Smooth muscle cell (in vitro differentiated cells): ENCODE results near the gene MESP2. TPM values are rescaled to one million over a fixed set of nuclear protein-coding genes. Genes with fewer than 3 reads are reported as not detected.

Experiments
- DNase-seq: peaks from one replicate; lab custom pipeline; 2025; ENCODE audit not compliant: unreplicated experiment; lab: John Stamatoyannopoulos, UW
- H2AFZ ChIP-seq: fragments of 200-600 bp; sonication (generic); 2 replicates; pipeline ENCODE4 v1.6.0; 2016; ENCODE audit warnings: antibody characterized with exemption, low read depth, mild to moderate bottlenecking
- H3F3A ChIP-seq: fragments of 200-600 bp; sonication (generic); 2 replicates; pipeline ENCODE4 v1.6.0; 2017; ENCODE audit warnings: antibody characterized with exemption, low read depth
- H3K27ac ChIP-seq: fragments of 200-600 bp; sonication (generic); 2 replicates; pipeline ENCODE4 v1.5.1; 2016; ENCODE audit warnings: low read depth, mild to moderate bottlenecking
- H3K27me3 ChIP-seq: fragments of 200-600 bp; sonication (generic); 2 replicates; pipeline ENCODE4 v1.6.1; 2016; ENCODE audit warnings: low read depth, mild to moderate bottlenecking
- H3K36me3 ChIP-seq: fragments of 200-600 bp; sonication (generic); 2 replicates; pipeline ENCODE4 v1.5.1; 2016; ENCODE audit warnings: low read depth
- H3K4me1 ChIP-seq: fragments of 200-600 bp; sonication (generic); 2 replicates; pipeline ENCODE4 v1.5.1; 2016; ENCODE audit warnings: low read depth
- H3K4me2 ChIP-seq: fragments of 200-600 bp; sonication (generic); 2 replicates; pipeline ENCODE4 v1.6.0; 2016; ENCODE audit warnings: mild to moderate bottlenecking
- H3K4me3 ChIP-seq: fragments of 200-600 bp; sonication (generic); 2 replicates; pipeline ENCODE4 v1.5.1; 2016; ENCODE audit warnings: mild to moderate bottlenecking
- H3K79me2 ChIP-seq: fragments of 200-600 bp; sonication (generic); 2 replicates; pipeline ENCODE4 v1.6.0; 2016; ENCODE audit warnings: low read depth, mild to moderate bottlenecking
- H3K9ac ChIP-seq: fragments of 200-600 bp; sonication (generic); 2 replicates; pipeline ENCODE4 v1.6.0; 2016; ENCODE audit warnings: low read depth
- H3K9me3 ChIP-seq: fragments of 200-600 bp; sonication (generic); replicated peaks from 2 replicates; pipeline ENCODE4 v1.5.1; 2016; ENCODE audit warnings: low read depth
- H4K20me1 ChIP-seq: fragments of 200-600 bp; sonication (generic); 2 replicates; pipeline ENCODE4 v1.6.0; 2016; ENCODE audit warnings: low read depth
- WGBS: methylation state at CpG from one replicate; pipeline ENCODE4 v1.1.7; 2016; ENCODE audit warnings: low lambda C conversion rate; 5-methylcytosine and 5-hydroxymethylcytosine counted together
- polyA plus RNA-seq: library from polyadenylated mRNA; unstranded; fragments of >200 nt; fragmentation: Nextera tagmentation; extraction: Ambion mirVana; gene quantifications from 2 replicates; pipeline ENCODE4 v1.2.1, GENCODE V29; 2016
- total RNA-seq: library from RNA; depleted of rRNA; stranded (reverse); fragments of >200 nt; gene quantifications from 2 replicates; pipeline ENCODE4 v1.2.3, GENCODE V29; 2014
- TF ChIP-seq, protein P1 (sequence below): fragments of 200-600 bp; sonication (generic); IDR thresholded peaks from 2 replicates; pipeline ENCODE4 v1.5.1; 2017; ENCODE audit warnings: borderline replicate concordance, mild to moderate bottlenecking, antibody characterized with exemption; ENCODE audit not compliant: insufficient read depth, poor library complexity, severe bottlenecking

The MESP2 gene
- total and polyA plus RNA-seq, 2 experiments from 2014 or later = 0.09 TPM; not detected in 1

DNA sequence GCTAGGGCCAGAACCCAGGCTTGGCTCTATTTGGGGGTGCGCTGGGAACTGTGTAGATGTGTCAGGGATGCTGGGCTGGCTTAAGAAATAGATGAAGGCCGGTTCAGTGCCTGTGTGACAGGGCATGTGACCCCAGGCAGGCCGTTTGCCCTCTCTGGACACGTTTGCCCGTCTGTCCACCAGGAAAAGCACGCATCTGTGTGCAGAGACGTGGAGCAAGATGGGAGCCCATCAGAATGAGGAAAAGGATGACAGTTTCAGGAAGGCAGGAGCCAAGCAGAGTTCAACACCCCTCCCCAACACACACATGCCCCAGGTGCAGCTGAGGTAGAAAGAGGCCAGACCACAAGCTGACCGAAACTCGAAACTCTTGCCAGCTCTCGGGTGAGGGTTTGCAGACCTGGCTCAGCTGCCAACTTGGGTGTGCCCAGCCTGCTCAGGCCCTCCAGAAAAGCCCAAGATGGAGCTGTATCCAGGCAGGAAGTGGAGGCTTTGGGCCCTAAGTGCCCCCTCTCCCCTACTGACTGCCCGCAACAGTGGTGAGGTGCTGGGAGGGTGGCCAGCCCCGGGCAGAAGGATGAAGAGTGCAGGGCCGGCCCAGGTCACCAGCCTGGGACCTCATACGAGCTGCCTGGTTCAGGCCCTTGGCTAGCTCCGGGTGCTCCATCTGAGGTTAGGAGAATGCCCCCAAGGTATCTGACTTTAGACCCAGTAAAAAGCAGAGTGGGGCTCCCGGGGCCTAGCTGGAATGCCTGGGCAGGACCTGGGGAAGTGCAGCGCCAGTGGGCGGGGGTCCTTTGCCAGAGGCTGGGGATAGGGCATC is 14.9 kb upstream of the MESP2 start:
- Histone ChIP-seq H3K4me2 (no peak overlapping the region), H3K9ac (no peak overlapping the region), H3K9me3 (no peaks in the 10 kb centered on the region), H4K20me1 (no peaks in the 10 kb centered on the region), H3K4me1 (no peaks in the 10 kb centered on the region), H3K36me3 (no peaks in the 10 kb centered on the region), H2AFZ (no peak overlapping the region), H3F3A (no peaks in the 10 kb centered on the region), H3K79me2 (no peaks in the 10 kb centered on the region), H3K27ac (no peak overlapping the region), H3K27me3 (no peaks in the 10 kb centered on the region), H3K4me3 (no peak overlapping the region)
- TF ChIP-seq, protein P1, sequence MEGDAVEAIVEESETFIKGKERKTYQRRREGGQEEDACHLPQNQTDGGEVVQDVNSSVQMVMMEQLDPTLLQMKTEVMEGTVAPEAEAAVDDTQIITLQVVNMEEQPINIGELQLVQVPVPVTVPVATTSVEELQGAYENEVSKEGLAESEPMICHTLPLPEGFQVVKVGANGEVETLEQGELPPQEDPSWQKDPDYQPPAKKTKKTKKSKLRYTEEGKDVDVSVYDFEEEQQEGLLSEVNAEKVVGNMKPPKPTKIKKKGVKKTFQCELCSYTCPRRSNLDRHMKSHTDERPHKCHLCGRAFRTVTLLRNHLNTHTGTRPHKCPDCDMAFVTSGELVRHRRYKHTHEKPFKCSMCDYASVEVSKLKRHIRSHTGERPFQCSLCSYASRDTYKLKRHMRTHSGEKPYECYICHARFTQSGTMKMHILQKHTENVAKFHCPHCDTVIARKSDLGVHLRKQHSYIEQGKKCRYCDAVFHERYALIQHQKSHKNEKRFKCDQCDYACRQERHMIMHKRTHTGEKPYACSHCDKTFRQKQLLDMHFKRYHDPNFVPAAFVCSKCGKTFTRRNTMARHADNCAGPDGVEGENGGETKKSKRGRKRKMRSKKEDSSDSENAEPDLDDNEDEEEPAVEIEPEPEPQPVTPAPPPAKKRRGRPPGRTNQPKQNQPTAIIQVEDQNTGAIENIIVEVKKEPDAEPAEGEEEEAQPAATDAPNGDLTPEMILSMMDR = no peak
- 80% methylated on average over 18 of the region's 18 CpGs for WGBS
- DNase-seq = no peak

DNA sequence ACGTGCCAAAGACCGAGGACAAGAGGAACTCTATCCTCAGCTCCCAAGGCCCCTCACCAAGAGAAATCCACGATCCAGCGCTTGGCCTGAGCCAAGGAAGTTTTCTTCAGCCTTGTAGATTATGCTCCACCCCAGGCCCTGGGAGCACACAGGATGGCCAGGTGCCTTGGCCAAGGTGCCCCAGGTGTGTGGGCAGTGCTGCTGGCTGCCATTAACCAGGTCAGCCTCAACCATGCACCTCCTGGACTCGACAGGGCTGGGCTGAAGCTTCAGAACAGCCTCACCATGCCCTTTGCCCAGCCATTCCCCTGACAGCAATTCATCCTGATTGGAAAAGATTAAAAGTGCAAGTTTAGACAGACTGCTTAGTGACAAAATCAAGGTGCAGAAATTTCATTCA is 14.2 kb upstream of the MESP2 start:
- no peak for DNase-seq
- Histone ChIP-seq H3K4me3 (no peak overlapping the region), H3K27ac (no peak overlapping the region), H3K4me2 (no peak overlapping the region), H3K27me3 (no peaks in the 10 kb centered on the region), H2AFZ (no peak overlapping the region), H4K20me1 (no peaks in the 10 kb centered on the region), H3K36me3 (no peaks in the 10 kb centered on the region), H3K79me2 (no peaks in the 10 kb centered on the region), H3K4me1 (no peaks in the 10 kb centered on the region), H3K9me3 (no peaks in the 10 kb centered on the region), H3K9ac (no peak overlapping the region), H3F3A (no peaks in the 10 kb centered on the region)
- 86% methylated on average over 5 of the region's 5 CpGs for whole genome bisulfite sequencing
- TF ChIP-seq, protein P1 = no peak

DNA sequence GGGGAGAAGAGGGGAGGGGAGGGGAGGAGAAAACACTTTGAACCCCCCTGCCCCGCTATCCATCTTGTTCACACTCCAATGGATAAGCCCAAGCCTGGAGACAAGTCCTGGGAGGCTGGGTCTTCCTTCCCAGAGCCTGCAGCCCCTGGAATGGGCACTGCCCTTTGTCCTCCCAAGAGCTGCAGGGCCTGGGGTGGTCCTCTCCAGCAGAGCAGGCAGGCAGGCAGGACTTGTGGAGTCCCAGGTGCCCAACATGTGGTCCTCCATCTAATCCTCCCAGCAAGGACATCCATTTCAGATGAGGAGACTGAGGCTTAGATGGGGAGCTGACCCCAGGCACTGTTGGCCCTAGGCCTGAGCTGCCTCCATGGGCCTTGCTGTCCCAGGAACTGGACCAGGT is 10.4 kb upstream of the MESP2 start:
- 100% methylated on average over 1 of the region's 1 CpG for WGBS
- no peak overlapping the region for H3K4me2 ChIP-seq
- no peak overlapping the region for H3K27ac ChIP-seq
- no peaks in the 10 kb centered on the region for H3K4me1 ChIP-seq
- no peaks in the 10 kb centered on the region for H3K9me3 ChIP-seq
- TF ChIP-seq, protein P1 = no peak
- no peak overlapping the region for H2AFZ ChIP-seq
- H3K79me2 ChIP-seq = no peaks in the 10 kb centered on the region
- H3K9ac ChIP-seq = no peak overlapping the region
- no peaks in the 10 kb centered on the region for H4K20me1 ChIP-seq
- H3F3A ChIP-seq = no peaks in the 10 kb centered on the region
- H3K36me3 ChIP-seq = no peaks in the 10 kb centered on the region
- H3K27me3 ChIP-seq = no peaks in the 10 kb centered on the region
- DNase-seq = no peak
- no peak overlapping the region for H3K4me3 ChIP-seq
